Suppressor macrophage treated with lipopolysaccharide for 4 hours (primary cell): ENCODE measurements around the gene EVC.

ENCODE experiments used
- DNase-seq: peaks from one replicate; pipeline ENCODE4 v3.0.0-alpha.2; 2020

Gene EVC

DNA sequence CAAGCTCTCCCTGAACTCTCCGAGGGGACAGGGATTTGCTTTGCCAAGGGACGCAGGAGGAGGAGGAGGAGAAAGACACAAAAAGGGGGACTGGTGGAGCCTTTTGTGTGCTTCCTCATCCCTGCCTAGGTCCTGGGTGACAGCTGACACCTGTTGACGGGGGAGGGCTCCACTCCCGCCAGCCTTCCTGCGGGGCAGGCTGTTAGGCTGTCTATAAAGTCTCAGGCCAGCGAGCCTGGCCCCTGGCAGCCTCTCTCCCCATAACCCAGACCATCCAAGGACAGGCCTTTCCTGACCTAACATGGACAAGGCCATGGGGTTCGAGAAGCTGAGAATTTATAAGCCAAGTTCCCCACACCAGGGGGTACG, 1.8 kb upstream of the EVC start:
- DNase-seq: no peak

DNA sequence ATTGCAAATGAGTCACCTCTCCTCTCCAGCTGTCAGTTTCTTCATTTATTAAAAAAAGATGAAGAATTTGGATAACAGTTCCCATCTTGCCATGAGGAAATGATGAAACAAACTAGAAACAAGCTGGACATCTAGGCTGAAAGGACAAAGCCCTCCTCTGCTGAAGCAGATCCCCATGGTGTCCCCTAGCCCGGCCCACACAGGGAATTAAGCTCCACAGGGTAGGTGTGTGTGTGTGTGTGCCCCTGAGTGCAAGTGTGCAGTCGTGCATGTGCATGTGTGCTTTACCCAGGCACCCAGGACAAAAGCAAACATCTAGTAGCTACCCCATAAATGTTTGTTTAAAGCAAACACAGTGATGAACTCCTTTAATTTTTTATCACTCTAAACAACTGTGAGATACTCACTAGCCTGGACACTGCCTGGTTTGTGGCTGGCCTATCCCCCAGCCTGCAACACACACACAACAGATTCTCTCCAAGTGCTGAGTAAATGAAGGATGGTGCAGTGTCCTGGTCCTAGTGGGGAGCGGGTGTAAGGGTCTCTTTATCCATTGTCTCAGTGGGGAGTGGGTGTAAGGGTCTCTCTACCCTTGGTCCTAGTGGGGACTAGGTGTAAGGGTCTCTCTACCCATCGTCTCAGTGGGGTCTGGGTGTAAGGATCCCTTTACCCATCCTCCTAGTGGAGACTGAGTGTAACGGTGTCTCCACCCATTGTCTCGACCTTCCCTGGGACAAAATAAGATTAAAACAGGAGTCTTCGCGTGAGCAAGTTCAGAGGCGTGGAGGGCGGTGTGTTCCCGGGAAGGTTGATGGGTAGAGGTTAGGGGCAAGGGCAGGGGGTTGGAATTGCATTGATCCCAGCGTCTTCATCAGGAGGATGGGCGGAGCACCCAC, 688 bp upstream of the EVC start:
- DNase-seq: no peak

DNA sequence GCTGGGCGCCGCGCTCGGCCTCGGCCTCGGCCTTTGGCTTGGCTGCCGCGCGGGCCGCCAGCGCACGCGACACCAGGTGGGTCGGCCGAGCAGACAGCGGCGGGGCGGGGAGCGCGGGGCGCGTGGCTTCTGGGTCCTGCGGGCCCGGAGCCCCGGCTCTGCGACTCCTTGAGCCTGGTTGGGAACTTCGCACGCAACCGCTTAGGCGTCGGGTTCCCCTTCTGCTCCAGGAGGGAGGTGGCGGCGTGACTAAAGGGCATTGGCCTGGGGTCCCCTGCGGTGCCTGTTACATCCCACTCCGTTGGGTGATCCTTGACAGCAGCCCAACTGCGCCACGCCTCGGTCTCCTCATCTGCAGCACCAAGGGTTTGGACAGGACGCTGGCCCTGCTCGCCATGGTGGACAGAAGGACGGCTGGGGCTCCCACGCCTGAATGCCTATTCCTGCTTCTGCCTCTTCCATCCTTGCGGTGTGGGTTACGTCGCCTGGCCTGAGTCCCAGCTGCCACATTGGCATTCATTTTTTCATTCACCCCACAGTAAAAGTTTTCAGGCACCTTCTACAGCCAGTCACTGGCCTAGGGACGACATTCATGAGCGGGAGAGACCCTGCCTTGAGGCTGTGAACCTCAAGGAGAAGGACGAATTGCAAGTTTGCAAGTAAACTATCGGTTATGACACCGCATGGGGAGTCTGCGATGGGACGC, 631 bp downstream of the EVC start:
- DNase-seq: no peak

- DNase-seq: peak; percentile 12
Observed at GRCh38 chr4:5712517-5712916, 1.5 kb downstream of the EVC start.

GRCh38 chr4:5712931-5713330, 1.9 kb downstream of the EVC start:
- DNase-seq: no peak

GRCh38 chr4:5713861-5714260, 2.9 kb downstream of the EVC start:
- DNase-seq: no peak

GRCh38 chr4:5715357-5715756, 4.4 kb downstream of the EVC start:
- DNase-seq: no peak

DNA sequence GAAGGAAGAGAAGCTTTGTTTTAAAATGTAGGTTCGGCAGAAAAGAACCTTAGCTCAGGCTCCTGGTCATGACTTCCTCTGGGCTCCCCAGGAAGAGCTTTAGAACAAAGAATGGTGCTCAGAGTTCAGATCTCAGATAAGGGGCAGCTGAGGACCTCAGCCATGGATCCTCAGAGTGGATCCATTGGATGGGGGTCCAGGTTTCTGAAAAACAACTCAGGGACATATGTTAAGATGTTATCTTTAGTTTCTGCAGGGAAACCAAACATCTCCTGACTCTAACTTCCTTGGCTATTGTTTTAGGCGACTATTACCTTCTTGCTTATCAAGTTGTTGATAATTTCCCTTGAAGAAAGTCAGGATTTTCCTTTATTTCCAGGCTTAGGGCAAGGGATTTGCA, 5.4 kb downstream of the EVC start:
- no peak for DNase-seq

- DNase-seq: no peak
Observed at GRCh38 chr4:5717449-5718158, 6.6 kb downstream of the EVC start.

DNA sequence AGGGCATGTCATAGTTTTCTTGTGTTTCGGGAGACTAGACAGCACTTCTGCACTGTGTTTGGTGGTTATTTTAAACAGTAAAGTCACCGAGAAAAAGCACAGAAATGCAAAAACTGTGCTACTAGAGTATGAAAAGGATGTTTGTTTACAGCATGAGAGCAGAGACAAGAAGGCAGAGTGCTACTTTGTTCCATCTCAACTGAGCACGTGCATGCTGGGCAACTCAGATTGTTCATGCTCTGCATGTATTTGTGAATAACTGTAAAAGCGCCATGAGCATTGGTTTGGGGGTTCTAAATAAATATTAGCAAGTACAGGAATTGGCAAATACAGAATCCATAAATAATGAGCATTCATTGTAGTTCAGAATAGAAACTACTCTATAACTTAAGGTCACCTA, 7.4 kb downstream of the EVC start:
- DNase-seq: no peak

- peak; percentile 11 for DNase-seq
Observed at GRCh38 chr4:5719350-5720055, 8.5 kb downstream of the EVC start.

DNA sequence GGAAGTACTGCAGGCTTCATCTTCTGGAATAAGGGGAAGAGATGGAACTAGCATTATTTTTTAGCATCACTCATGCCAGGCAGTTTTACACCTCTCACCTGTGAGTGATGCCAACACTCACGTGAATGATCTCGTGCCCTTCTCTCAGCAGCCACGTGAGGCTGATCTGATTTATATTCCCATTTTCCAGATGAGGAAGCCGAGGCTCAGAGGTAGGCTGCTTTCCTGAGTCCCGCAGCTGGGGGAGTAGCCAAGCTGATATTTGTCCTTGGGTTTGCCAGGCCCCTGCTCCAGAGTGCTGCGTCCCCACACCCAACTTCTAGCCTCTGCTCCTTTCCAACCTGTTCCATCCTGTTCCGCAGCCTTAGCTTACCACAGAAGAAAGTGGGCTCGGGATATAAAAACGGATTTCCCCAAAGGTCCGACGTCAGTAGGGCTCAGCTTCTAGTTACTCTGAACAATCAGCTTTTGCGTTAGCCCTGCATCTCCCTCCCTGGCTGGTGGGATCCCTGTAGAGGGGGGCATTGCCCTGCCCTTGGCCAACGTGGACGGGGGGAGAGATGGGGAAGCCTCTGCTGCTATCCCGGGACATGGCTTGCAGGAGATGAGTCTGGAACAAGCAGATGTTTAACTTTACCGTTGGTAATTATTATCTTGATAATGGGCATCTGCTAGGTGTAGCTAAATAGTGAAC, 9.3 kb downstream of the EVC start:
- no peak for DNase-seq

DNA sequence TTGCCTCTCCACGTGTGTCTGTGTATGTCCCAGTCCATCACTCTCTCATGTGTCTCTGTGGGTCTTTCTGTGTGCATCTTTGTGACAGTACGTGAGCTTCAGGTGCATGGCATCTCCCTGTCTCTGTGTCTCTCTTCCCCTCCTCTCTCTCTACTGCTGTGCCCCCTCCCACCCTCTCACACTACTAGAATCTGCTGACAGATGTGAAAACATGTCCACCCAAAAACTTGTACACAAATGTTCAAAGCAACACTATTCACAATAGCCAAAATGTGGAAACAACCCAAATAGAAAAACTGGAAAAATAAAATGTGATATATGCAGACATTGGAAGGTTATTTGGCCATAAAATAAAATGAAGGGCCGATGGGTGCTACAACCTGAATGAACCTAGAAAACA, 10.0 kb downstream of the EVC start:
- no peak for DNase-seq

DNA sequence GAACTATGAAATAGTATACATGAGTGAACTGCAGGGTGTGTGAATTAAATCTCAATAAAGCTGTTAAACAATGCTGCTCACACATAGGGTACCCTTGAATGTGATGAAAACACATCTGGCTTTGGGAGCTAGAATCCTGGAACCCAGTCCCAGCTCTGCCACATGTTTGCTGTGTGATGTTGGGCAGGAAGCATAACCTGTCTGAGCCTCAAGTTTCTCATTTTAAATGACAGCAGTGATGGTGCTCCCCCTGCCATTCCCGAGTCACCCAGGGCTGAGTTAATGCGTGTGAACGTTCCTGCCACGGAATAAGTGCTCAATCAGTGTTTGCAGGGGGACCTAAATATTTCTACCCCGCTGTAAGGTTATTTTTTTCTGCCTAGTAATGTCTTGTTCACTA, 10.9 kb downstream of the EVC start:
- DNase-seq: no peak

- DNase-seq: no peak
Observed at GRCh38 chr4:5722328-5722727, 11.3 kb downstream of the EVC start.

DNA sequence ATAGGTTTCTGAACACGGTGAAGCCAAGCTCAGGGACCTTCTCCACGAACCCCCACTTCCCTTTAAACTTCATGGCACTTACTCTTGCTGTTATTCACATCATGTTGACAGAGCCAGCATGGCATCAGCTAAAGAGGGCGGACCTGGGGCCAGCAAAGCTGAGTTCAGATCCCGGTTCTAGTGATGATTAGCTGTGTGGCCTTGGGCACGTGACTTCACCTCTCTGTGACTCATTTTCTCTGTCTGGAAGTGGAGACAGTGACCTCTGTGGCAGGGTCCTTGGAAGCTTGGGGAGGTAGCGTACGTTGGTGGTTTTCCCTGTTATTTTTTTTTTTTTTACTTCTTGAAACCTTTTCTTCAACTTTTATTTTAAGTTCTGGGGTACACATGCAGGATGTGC, 13.4 kb downstream of the EVC start:
- DNase-seq: no peak

- DNase-seq: peak; percentile 34
Observed at GRCh38 chr4:5728412-5728811, 17.4 kb downstream of the EVC start.

GRCh38 chr4:5730436-5730835, 19.4 kb downstream of the EVC start:
- no peak for DNase-seq

GRCh38 chr4:5730993-5731990, 20.3 kb downstream of the EVC start:
- DNase-seq: peak; percentile 50

GRCh38 chr4:5732158-5732557, 21.2 kb downstream of the EVC start:
- no peak for DNase-seq

DNA sequence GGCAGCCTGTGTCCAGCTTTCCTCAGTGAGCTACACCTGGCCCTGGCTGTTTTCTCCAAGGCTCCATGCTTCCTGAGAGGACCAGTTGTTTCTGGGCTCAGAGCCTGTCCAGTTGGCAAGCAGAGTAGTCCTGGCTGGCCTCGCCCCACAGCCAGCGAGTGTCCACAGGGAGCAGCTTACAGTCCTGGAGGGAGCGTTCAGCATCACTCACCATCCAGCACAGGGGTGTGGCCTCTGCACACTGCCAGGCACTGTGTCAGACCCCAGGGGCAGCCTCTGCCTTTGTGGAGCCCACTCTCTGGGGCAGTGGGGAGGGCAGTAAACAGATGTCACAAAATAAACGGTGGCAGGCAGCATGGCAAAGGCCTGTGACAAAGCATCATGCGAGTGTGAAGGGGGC, 23.9 kb downstream of the EVC start:
- DNase-seq: no peak
